ENCODE results near the gene MTMR12.

Gene MTMR12

DNA sequence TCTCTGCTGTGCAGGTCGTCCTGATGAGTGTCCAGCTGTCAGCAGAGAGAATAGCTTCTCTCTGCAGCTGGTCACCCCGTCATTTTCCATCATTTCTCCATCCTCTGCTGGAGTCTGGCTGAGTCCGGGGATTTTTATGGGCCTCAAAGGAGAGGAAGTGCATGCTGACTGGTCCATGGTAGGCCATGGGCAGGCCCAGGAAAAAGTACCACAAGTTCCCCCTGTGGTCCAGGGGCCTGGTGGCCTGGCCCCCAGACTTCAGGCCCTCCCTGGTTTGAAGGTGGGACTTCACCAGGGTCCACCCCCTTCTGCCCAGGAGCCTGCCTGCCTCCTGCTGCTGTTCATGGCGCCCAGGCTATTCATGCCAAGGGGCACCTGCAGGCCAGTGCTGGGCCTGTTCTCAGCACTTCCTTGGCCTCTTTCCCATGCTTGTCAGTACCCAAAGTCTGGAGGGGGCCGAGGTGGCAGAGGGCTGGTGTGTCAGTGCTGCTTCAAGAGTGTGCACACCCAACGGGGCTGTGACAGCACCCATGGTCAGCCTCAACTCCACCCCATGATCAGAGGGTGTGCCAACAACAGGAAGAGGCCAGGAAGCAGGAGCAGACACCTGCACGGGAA, 7.3 kb upstream of the MTMR12 start:
- H4K20me1 ChIP-seq (ENCODE audit: control insufficient read depth, insufficient read depth, low read depth, low read length): no peaks in the 10 kb centered on the region
- H3K27me3 ChIP-seq (ENCODE audit: control insufficient read depth, low read length): no peaks in the 10 kb centered on the region
- H3K4me3 ChIP-seq (ENCODE audit: low read length): no peak overlapping the region
- no peaks in the 10 kb centered on the region for H3K9me2 ChIP-seq (replicated peaks; ENCODE audit: control insufficient read depth, low read length)
- H3K79me2 ChIP-seq (ENCODE audit: control insufficient read depth, low read length): no peaks in the 10 kb centered on the region
- no peak overlapping the region for H3K27ac ChIP-seq (ENCODE audit: low read depth, low read length)
- TF ChIP-seq, protein P1, sequence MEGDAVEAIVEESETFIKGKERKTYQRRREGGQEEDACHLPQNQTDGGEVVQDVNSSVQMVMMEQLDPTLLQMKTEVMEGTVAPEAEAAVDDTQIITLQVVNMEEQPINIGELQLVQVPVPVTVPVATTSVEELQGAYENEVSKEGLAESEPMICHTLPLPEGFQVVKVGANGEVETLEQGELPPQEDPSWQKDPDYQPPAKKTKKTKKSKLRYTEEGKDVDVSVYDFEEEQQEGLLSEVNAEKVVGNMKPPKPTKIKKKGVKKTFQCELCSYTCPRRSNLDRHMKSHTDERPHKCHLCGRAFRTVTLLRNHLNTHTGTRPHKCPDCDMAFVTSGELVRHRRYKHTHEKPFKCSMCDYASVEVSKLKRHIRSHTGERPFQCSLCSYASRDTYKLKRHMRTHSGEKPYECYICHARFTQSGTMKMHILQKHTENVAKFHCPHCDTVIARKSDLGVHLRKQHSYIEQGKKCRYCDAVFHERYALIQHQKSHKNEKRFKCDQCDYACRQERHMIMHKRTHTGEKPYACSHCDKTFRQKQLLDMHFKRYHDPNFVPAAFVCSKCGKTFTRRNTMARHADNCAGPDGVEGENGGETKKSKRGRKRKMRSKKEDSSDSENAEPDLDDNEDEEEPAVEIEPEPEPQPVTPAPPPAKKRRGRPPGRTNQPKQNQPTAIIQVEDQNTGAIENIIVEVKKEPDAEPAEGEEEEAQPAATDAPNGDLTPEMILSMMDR (IDR thresholded peaks at IDR 0.05; ENCODE audit: low read depth, low read length, poor library complexity, severe bottlenecking): no peak
- no peak for TF ChIP-seq EZH2phosphoT487 (IDR thresholded peaks at IDR 0.05; ENCODE audit: borderline replicate concordance, low read length)
- H3F3A ChIP-seq (ENCODE audit: control insufficient read depth, insufficient read depth): 0 out of 2 replicates have a peak, but pooled peaks cover 4% of the 10 kb centered on the region
- H3K36me3 ChIP-seq (ENCODE audit: control insufficient read depth, low read length): no peaks in the 10 kb centered on the region
- peaks cover 11% of the 10 kb centered on the region for H3K9me3 ChIP-seq (ENCODE audit: control insufficient read depth, insufficient read depth, low read length)
- H3K4me2 ChIP-seq (ENCODE audit: low read length): no peak overlapping the region
- H3K4me1 ChIP-seq (ENCODE audit: control insufficient read depth, low read length): peaks cover 2% of the 10 kb centered on the region; the same call in 1 of the 2 replicates

DNA sequence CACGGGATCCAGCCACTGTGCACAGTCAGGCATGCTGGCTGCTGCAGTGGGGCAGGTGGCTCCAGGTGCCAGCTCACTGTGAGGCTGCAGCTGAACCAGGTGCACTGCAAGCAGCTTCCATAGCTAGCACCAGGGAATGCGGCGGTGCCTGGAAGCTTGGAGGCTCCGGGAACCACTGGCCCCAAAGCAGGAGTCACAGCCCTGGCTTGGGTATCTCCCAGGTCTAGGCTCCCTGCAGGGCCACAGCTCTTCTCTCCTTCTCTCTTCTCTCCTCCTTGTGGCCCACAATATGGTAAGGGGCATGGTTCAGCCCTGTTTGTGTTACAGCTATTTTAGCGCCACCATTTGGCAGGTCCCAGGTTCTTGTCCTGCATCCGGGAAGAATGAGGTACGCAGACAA, 6.7 kb upstream of the MTMR12 start:
- Histone ChIP-seq H3K79me2 (ENCODE audit: control insufficient read depth, low read length) (no peaks in the 10 kb centered on the region), H3F3A (ENCODE audit: control insufficient read depth, insufficient read depth) (no peaks in the 10 kb centered on the region), H3K4me2 (ENCODE audit: low read length) (no peak overlapping the region), H3K4me1 (ENCODE audit: control insufficient read depth, low read length) (no peaks in the 10 kb centered on the region), H4K20me1 (ENCODE audit: control insufficient read depth, insufficient read depth, low read depth, low read length) (no peaks in the 10 kb centered on the region), H3K9me3 (ENCODE audit: control insufficient read depth, insufficient read depth, low read length) (peaks cover 11% of the 10 kb centered on the region), H3K4me3 (ENCODE audit: low read length) (no peak overlapping the region), H3K9me2 (replicated peaks; ENCODE audit: control insufficient read depth, low read length) (no peaks in the 10 kb centered on the region), H3K27me3 (ENCODE audit: control insufficient read depth, low read length) (no peaks in the 10 kb centered on the region), H3K36me3 (ENCODE audit: control insufficient read depth, low read length) (no peaks in the 10 kb centered on the region), H3K27ac (ENCODE audit: low read depth, low read length) (no peak overlapping the region)
- no peak for TF ChIP-seq EZH2phosphoT487 (IDR thresholded peaks at IDR 0.05; ENCODE audit: borderline replicate concordance, low read length)

DNA sequence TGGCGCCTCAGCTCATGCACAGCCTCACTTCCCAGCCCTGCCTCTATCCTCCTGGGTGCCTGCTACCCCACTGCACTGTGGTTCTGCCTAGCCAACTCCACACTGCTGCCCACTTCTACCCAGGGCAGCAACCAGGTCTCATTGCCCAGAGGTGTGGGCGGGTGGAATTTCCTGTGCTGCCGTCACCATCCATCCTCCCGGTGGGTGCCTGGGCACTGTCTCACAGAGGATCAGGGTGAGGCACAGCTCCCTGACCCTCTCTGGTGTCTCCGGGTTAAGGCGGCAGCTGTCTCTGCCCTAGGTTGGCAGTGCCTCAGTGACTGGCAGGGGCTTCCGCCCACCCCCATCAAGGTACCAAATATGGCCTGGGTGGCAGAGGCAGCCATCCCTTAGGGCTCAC, 4.3 kb upstream of the MTMR12 start:
- no peak for TF ChIP-seq EZH2phosphoT487 (IDR thresholded peaks at IDR 0.05; ENCODE audit: borderline replicate concordance, low read length)
- TF ChIP-seq, protein P1 (IDR thresholded peaks at IDR 0.05; ENCODE audit: low read depth, low read length, poor library complexity, severe bottlenecking): no peak

DNA sequence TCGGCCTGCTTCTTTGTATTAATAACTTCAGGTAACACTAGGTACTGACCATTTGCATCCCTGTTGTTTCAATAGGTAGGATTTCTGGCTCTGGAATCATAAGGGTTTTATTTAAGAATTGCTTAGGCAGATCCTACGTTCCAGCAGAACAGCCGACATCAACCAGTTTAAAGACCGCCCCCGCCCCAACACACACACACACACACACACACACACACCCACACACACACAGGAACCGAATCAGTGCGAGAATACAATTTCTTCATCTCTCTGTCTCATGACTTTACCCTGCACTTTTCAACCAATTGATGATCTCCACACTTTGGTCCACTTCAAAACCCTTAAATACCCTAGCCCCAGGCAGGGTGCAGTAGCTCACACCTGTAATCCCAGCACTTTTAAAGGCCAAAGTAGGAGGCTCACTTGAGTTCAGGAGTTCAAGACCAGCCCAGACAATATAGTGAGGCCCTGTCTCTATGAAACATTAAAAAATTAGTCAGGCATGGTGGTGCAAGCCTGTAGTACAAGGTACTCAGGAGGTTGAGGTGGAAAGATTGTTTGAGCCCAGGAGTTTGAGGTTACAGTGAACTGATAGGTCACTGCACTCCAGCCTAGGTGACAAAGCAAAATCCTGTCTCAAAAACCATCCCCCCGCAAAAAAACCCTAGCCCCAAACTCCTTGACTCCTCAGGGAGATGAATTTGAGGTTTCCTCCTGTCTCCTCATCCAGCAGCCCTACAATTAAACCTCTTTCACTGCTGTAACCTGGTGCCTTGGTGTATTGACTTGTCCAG, 2.7 kb upstream of the MTMR12 start:
- H3K79me2 ChIP-seq (ENCODE audit: control insufficient read depth, low read length): peaks cover 20% of the 10 kb centered on the region
- H3K27me3 ChIP-seq (ENCODE audit: control insufficient read depth, low read length): no peaks in the 10 kb centered on the region
- H3F3A ChIP-seq (ENCODE audit: control insufficient read depth, insufficient read depth): peaks cover 15% of the 10 kb centered on the region
- peaks cover 16% of the 10 kb centered on the region for H3K36me3 ChIP-seq (ENCODE audit: control insufficient read depth, low read length)
- no peak for TF ChIP-seq EZH2phosphoT487 (IDR thresholded peaks at IDR 0.05; ENCODE audit: borderline replicate concordance, low read length)
- TF ChIP-seq, protein P1 (IDR thresholded peaks at IDR 0.05; ENCODE audit: low read depth, low read length, poor library complexity, severe bottlenecking): no peak
- peaks cover 11% of the 10 kb centered on the region for H3K4me1 ChIP-seq (ENCODE audit: control insufficient read depth, low read length)
- H3K9me2 ChIP-seq (replicated peaks; ENCODE audit: control insufficient read depth, low read length): no peaks in the 10 kb centered on the region
- no peak overlapping the region for H3K27ac ChIP-seq (ENCODE audit: low read depth, low read length)
- no peak overlapping the region for H3K4me2 ChIP-seq (ENCODE audit: low read length)
- H3K9me3 ChIP-seq (ENCODE audit: control insufficient read depth, insufficient read depth, low read length): no peaks in the 10 kb centered on the region
- H3K4me3 ChIP-seq (ENCODE audit: low read length): no peak overlapping the region
- no peaks in the 10 kb centered on the region for H4K20me1 ChIP-seq (ENCODE audit: control insufficient read depth, insufficient read depth, low read depth, low read length)

More for the DNA sequence above, 4.3 kb upstream of the MTMR12 start:
- Histone ChIP-seq H3K9me3 (ENCODE audit: control insufficient read depth, insufficient read depth, low read length) (peaks cover 10% of the 10 kb centered on the region), H3K4me2 (ENCODE audit: low read length) (no peak overlapping the region), H3F3A (ENCODE audit: control insufficient read depth, insufficient read depth) (peaks cover under 1% of the 10 kb centered on the region; the same call in 1 of the 2 replicates), H3K36me3 (ENCODE audit: control insufficient read depth, low read length) (peaks cover 4% of the 10 kb centered on the region), H3K79me2 (ENCODE audit: control insufficient read depth, low read length) (peaks cover 7% of the 10 kb centered on the region), H3K27ac (ENCODE audit: low read depth, low read length) (no peak overlapping the region), H3K9me2 (replicated peaks; ENCODE audit: control insufficient read depth, low read length) (no peaks in the 10 kb centered on the region), H3K4me1 (ENCODE audit: control insufficient read depth, low read length) (no peaks in the 10 kb centered on the region), H3K4me3 (ENCODE audit: low read length) (no peak overlapping the region), H4K20me1 (ENCODE audit: control insufficient read depth, insufficient read depth, low read depth, low read length) (no peaks in the 10 kb centered on the region), H3K27me3 (ENCODE audit: control insufficient read depth, low read length) (no peaks in the 10 kb centered on the region)

Measured in DOHH2 (cell line).